ENCODE results near the gene OMD.

Gene OMD

GRCh38 chr9:92438900-92439526 is 14.7 kb upstream of the OMD start:
- Histone ChIP-seq H3K9ac (no peak overlapping the region), H3K27ac (no peak overlapping the region), H4K20me1 (ENCODE audit: insufficient read depth) (no peaks in the 10 kb centered on the region), H3K27me3 (ENCODE audit: insufficient read depth, low read depth) (no peaks in the 10 kb centered on the region), H3K4me1 (ENCODE audit: low read depth, poor library complexity, severe bottlenecking) (peaks cover 14% of the 10 kb centered on the region), H3K4me2 (no peak overlapping the region), H3K36me3 (ENCODE audit: insufficient read depth) (no peaks in the 10 kb centered on the region), H2AFZ (ENCODE audit: low read depth) (no peak overlapping the region), H3K4me3 (IDR thresholded peaks at IDR 0.05; ENCODE audit: insufficient read depth, low read depth, low read length) (no peak overlapping the region), H3K79me2 (ENCODE audit: insufficient read depth, low read depth) (no peaks in the 10 kb centered on the region)
- no peak; the same call in 1 of the 2 replicates for TF ChIP-seq CTCF (conservative IDR thresholded peaks at IDR 0.05; ENCODE audit: low read depth, low read length)

GRCh38 chr9:92435263-92435662 is 11.0 kb upstream of the OMD start:
- Histone ChIP-seq H3K36me3 (ENCODE audit: insufficient read depth) (no peaks in the 10 kb centered on the region), H4K20me1 (ENCODE audit: insufficient read depth) (no peaks in the 10 kb centered on the region), H3K27ac (no peak overlapping the region), H2AFZ (ENCODE audit: low read depth) (no peak overlapping the region), H3K27me3 (ENCODE audit: insufficient read depth, low read depth) (no peaks in the 10 kb centered on the region), H3K9ac (no peak overlapping the region), H3K4me3 (IDR thresholded peaks at IDR 0.05; ENCODE audit: insufficient read depth, low read depth, low read length) (no peak overlapping the region), H3K4me2 (no peak overlapping the region), H3K79me2 (ENCODE audit: insufficient read depth, low read depth) (no peaks in the 10 kb centered on the region), H3K4me1 (ENCODE audit: low read depth, poor library complexity, severe bottlenecking) (peaks cover 6% of the 10 kb centered on the region)
- no peak for TF ChIP-seq CTCF (conservative IDR thresholded peaks at IDR 0.05; ENCODE audit: low read depth, low read length)

GRCh38 chr9:92432972-92433548 is 8.8 kb upstream of the OMD start:
- no peak overlapping the region for H3K9ac ChIP-seq
- no peaks in the 10 kb centered on the region for H3K4me1 ChIP-seq (ENCODE audit: low read depth, poor library complexity, severe bottlenecking)
- H3K4me2 ChIP-seq = no peak overlapping the region
- no peak overlapping the region for H3K27ac ChIP-seq
- no peak overlapping the region for H3K4me3 ChIP-seq (IDR thresholded peaks at IDR 0.05; ENCODE audit: insufficient read depth, low read depth, low read length)
- TF ChIP-seq CTCF (conservative IDR thresholded peaks at IDR 0.05; ENCODE audit: low read depth, low read length) = no peak
- no peaks in the 10 kb centered on the region for H4K20me1 ChIP-seq (ENCODE audit: insufficient read depth)
- H3K79me2 ChIP-seq (ENCODE audit: insufficient read depth, low read depth) = no peaks in the 10 kb centered on the region
- no peaks in the 10 kb centered on the region for H3K27me3 ChIP-seq (ENCODE audit: insufficient read depth, low read depth)
- no peaks in the 10 kb centered on the region for H3K36me3 ChIP-seq (ENCODE audit: insufficient read depth)
- H2AFZ ChIP-seq (ENCODE audit: low read depth) = no peak overlapping the region

- no peak overlapping the region for H3K4me3 ChIP-seq (IDR thresholded peaks at IDR 0.05; ENCODE audit: insufficient read depth, low read depth, low read length)
- no peak overlapping the region for H2AFZ ChIP-seq (ENCODE audit: low read depth)
- H3K27me3 ChIP-seq (ENCODE audit: insufficient read depth, low read depth) = no peaks in the 10 kb centered on the region
- no peaks in the 10 kb centered on the region for H3K79me2 ChIP-seq (ENCODE audit: insufficient read depth, low read depth)
- no peak for TF ChIP-seq CTCF (conservative IDR thresholded peaks at IDR 0.05; ENCODE audit: low read depth, low read length)
- no peaks in the 10 kb centered on the region for H3K4me1 ChIP-seq (ENCODE audit: low read depth, poor library complexity, severe bottlenecking)
- H3K9ac ChIP-seq = no peak overlapping the region
- no peak overlapping the region for H3K27ac ChIP-seq
- no peaks in the 10 kb centered on the region for H4K20me1 ChIP-seq (ENCODE audit: insufficient read depth)
- no peaks in the 10 kb centered on the region for H3K36me3 ChIP-seq (ENCODE audit: insufficient read depth)
- H3K4me2 ChIP-seq = no peak overlapping the region
These were observed 8.1 kb upstream of the OMD start for GRCh38 chr9:92432350-92432749.

All from KMS-11 (cell line).